Activated CD8-positive, alpha-beta T cell treated with anti-CD3 and anti-CD28 coated beads for 36 hours (primary cell): ENCODE results near the gene STK32C. TPM values are rescaled to one million over a fixed set of nuclear protein-coding genes. Genes with fewer than 3 reads are reported as not detected.

Experiments used
- ATAC-seq: fragments of 200-7000 bp; cut with Tn5 transposase; one replicate; pipeline ENCODE4 v1.10.0; 2021; ENCODE audit warnings: mild to moderate bottlenecking, moderate library complexity
- CTCF ChIA-PET: fragments of 350-600 bp; sonication (Branson Sonifier 250); formaldehyde crosslinking; loops from one replicate; lab custom pipeline; 2021; ENCODE audit warnings: antibody characterized with exemption; lab: Charles Lee
- POLR2A ChIA-PET: fragments of 350-600 bp; sonication (Branson Sonifier 250); formaldehyde crosslinking; loops from one replicate; lab custom pipeline; 2021; ENCODE audit warnings: antibody characterized with exemption; lab: Charles Lee
- DNase-seq: peaks from one replicate; pipeline ENCODE4 v3.0.0-alpha.2; 2020
- H3K27ac Mint-ChIP-seq: one replicate; pipeline ENCODE4 v1.8.0; 2021; ENCODE audit warnings: mild to moderate bottlenecking, mixed read lengths
- H3K27me3 Mint-ChIP-seq: one replicate; pipeline ENCODE4 v1.8.0; 2021; ENCODE audit warnings: mixed read lengths
- H3K36me3 Mint-ChIP-seq: one replicate; pipeline ENCODE4 v1.8.0; 2021; ENCODE audit warnings: low read depth, mixed read lengths
- H3K4me1 Mint-ChIP-seq: one replicate; pipeline ENCODE4 v1.8.0; 2021; ENCODE audit warnings: low read depth, mixed read lengths
- H3K4me3 Mint-ChIP-seq: one replicate; pipeline ENCODE4 v1.8.0; 2021; ENCODE audit warnings: mild to moderate bottlenecking, moderate library complexity, mixed read lengths
- H3K9me3 Mint-ChIP-seq: one replicate; pipeline ENCODE4 v1.8.0; 2021; ENCODE audit warnings: mixed read lengths
- intact Hi-C: fragments of 100-400 bp; cut with micrococcal nuclease; formaldehyde crosslinking; loops from one replicate; pipeline ENCODE4 v1.10.0; 2022
- total RNA-seq, 2 experiments: library from RNA; stranded (reverse); gene quantifications; one replicate each; pipeline ENCODE4 v1.2.3, GENCODE V29; 2021
- TF ChIP-seq, protein P1 (sequence below): fragments of 200-600 bp; IDR thresholded peaks from one replicate; pipeline ENCODE4 v1.8.0; 2022; ENCODE audit warnings: antibody characterized with exemption, mild to moderate bottlenecking

The STK32C gene
- total RNA-seq, 2 experiments from 2014 or later, result 29.3 to 31.4 TPM

DNA sequence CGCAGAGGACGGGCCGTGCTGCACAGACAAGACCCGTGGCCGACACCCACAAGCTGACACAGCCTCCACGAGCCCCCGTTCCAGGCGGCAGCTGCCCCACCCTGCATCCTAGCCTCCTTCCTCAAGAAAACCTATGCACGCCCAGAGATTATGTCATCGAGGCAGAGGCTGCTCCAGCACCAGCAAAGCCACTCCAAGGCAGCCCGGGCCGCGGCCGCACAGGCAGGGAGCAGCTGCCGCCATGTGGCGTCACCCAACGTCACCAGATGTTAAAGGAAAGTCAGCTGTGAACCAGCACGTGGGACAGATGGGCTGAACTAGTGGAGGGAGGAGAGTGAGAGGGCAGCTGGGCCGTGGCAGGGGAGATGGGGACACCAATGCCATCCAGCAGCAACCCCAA is 59.8 kb downstream of the STK32C start:
- intact Hi-C loops, result no loop called here
- no peaks in the 10 kb centered on the region for H3K9me3 Mint-ChIP-seq
- H3K4me3 Mint-ChIP-seq, result no peak overlapping the region
- H3K4me1 Mint-ChIP-seq, result no peaks in the 10 kb centered on the region
- no peaks in the 10 kb centered on the region for H3K36me3 Mint-ChIP-seq
- TF ChIP-seq, protein P1, sequence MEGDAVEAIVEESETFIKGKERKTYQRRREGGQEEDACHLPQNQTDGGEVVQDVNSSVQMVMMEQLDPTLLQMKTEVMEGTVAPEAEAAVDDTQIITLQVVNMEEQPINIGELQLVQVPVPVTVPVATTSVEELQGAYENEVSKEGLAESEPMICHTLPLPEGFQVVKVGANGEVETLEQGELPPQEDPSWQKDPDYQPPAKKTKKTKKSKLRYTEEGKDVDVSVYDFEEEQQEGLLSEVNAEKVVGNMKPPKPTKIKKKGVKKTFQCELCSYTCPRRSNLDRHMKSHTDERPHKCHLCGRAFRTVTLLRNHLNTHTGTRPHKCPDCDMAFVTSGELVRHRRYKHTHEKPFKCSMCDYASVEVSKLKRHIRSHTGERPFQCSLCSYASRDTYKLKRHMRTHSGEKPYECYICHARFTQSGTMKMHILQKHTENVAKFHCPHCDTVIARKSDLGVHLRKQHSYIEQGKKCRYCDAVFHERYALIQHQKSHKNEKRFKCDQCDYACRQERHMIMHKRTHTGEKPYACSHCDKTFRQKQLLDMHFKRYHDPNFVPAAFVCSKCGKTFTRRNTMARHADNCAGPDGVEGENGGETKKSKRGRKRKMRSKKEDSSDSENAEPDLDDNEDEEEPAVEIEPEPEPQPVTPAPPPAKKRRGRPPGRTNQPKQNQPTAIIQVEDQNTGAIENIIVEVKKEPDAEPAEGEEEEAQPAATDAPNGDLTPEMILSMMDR, result no peak
- POLR2A ChIA-PET, result no interaction called here
- no peak overlapping the region for H3K27ac Mint-ChIP-seq
- CTCF ChIA-PET, result no interaction called here
- ATAC-seq (no peak), DNase-seq (no peak)
- H3K27me3 Mint-ChIP-seq, result no peaks in the 10 kb centered on the region

DNA sequence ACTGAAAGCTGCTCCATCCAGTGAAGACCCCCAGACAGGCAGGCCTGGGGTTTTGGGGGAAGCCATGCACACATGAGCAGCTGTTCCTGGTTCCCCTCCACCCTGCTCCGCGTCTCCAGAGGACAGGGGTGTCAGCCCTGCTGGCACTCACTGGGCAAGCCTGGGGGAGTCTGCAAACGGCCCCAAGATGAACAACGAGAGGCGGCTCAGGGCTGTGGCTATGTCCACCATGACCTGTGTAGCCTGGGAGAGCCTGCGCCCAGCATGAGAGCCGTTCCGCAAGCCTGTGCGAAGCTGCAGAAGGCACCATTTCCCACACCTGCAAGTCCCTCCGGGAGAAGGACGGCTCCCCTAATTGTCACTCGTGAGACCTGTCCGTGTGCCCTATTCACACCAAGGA is 61.5 kb downstream of the STK32C start:
- TF ChIP-seq, protein P1, result no peak

DNA sequence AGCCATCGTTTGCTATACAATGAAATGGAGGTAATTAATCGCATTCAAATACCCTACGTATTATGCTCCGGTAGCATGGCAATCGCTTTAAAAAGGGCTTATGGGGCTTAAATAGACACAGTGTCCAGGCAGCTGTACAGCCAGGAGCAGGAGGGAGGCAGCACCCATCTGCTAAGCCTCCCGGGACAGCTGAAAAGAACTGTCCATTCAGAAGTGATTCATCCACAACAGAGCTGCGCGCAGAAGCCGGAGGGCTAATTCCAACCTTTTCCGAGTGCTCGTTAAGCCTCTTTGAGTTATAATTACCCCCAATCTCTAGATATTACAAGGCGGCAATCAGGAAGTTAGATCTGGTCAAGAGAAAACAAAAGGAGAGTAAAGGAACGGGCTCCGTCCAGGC is 62.7 kb downstream of the STK32C start:
- CTCF ChIA-PET, result no interaction called here
- Mint-ChIP-seq H3K4me1 (no peaks in the 10 kb centered on the region), H3K27me3 (no peaks in the 10 kb centered on the region), H3K27ac (no peak overlapping the region), H3K36me3 (no peaks in the 10 kb centered on the region), H3K4me3 (no peak overlapping the region), H3K9me3 (no peaks in the 10 kb centered on the region)
- DNase-seq, result no peak
- TF ChIP-seq, protein P1, result no peak
- no peak for ATAC-seq
- POLR2A ChIA-PET, result no interaction called here
- intact Hi-C loops, result no loop called here

More for the DNA sequence above, 61.5 kb downstream of the STK32C start:
- CTCF ChIA-PET, result no interaction called here
- no peaks in the 10 kb centered on the region for H3K4me1 Mint-ChIP-seq
- intact Hi-C loops, result no loop called here
- POLR2A ChIA-PET, result no interaction called here
- H3K27me3 Mint-ChIP-seq, result no peaks in the 10 kb centered on the region
- H3K9me3 Mint-ChIP-seq, result no peaks in the 10 kb centered on the region
- ATAC-seq (no peak), DNase-seq (no peak)
- no peaks in the 10 kb centered on the region for H3K36me3 Mint-ChIP-seq
- H3K27ac Mint-ChIP-seq, result no peak overlapping the region
- no peak overlapping the region for H3K4me3 Mint-ChIP-seq

DNA sequence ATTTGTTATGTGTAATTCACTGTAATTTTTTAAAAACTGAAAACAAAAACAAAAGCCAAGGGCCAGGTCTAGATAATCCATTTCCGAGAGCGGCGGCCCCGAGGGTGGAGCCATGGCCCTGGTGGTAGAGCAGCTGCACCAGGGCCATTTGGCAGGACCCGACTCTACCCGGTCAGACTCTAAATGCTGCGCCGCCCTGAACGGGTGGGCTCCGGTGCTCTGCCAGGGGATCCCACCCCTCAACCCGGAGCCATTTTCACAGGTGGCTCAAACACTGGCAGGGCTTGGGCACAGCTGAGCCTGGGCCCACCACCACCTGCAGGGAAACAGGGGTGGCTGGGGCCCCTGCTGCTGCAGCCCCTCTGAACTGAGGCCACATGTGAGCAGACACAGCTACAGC is 64.1 kb downstream of the STK32C start:
- no peak overlapping the region for H3K4me3 Mint-ChIP-seq
- H3K4me1 Mint-ChIP-seq, result no peaks in the 10 kb centered on the region
- POLR2A ChIA-PET, result no interaction called here
- intact Hi-C loops, result no loop called here
- CTCF ChIA-PET, result no interaction called here
- DNase-seq (no peak), ATAC-seq (no peak)
- TF ChIP-seq, protein P1, result no peak
- no peak overlapping the region for H3K27ac Mint-ChIP-seq
- no peaks in the 10 kb centered on the region for H3K9me3 Mint-ChIP-seq
- H3K27me3 Mint-ChIP-seq, result no peaks in the 10 kb centered on the region
- H3K36me3 Mint-ChIP-seq, result no peaks in the 10 kb centered on the region

DNA sequence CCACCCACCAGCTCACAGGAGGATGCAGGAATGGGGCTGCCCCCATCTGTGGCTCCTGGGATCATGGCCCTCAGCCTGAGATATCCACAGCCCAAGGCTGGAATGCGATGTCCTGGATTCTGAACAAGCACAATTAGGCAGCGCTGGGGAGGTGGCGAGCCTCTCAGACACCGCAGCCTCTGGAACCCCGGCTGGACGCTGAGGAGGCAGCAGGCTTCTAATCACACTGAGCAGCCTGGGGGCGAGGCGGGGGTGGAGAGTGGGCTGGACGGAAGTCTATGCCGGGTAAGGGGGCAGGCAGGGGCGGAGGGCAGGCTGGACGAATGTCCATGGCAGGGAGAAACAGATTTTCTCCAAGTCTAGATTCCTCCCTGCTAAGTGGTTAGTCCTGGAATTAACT is 64.6 kb downstream of the STK32C start:
- no peak for ATAC-seq
- Mint-ChIP-seq H3K27ac (no peak overlapping the region), H3K4me3 (no peak overlapping the region), H3K9me3 (no peaks in the 10 kb centered on the region), H3K36me3 (no peaks in the 10 kb centered on the region), H3K27me3 (no peaks in the 10 kb centered on the region), H3K4me1 (no peaks in the 10 kb centered on the region)
- POLR2A ChIA-PET, result no interaction called here
- no peak for DNase-seq
- intact Hi-C loops, result no loop called here
- TF ChIP-seq, protein P1, result no peak
- CTCF ChIA-PET, result no interaction called here
